ENCODE data around the gene CADM2. TPM values are rescaled to one million over a fixed set of nuclear protein-coding genes. Genes with fewer than 3 reads are reported as not detected.
A peak's percentile ranks its signal among the peaks of the same experiment; 100 is the strongest.

CADM2 gene
- total RNA-seq, 1 donor from 2014 or later: 4.3 TPM

DNA sequence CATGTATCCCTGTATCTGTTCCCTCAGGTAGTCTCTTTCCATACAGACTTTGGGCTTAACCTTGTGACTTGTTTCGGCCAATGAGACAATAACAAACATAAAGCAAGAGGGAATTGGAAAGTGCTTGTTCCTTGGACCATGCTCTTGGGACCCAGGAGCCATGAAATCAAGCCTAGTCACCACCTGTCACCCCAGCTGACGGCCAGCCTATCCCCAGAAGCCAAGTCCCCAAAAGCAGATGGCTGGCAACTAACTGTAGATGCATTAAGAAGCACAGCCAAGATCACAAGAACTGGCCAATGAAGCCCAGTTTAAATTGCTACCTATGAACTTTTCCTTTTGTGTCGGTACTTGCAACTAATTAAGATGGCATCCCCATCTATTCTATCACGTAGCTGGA, 822.0 kb downstream of the CADM2 start:
- Histone ChIP-seq H3K27ac (replicated peaks) (no peak overlapping the region), H3K4me3 (no peak overlapping the region), H3K27me3 (ENCODE audit: low read depth) (no peaks in the 10 kb centered on the region), H3K4me1 (peaks cover 31% of the 10 kb centered on the region), H3K36me3 (no peaks in the 10 kb centered on the region), H3K9me3 (replicated peaks) (no peaks in the 10 kb centered on the region)
- intact Hi-C loops (cut with micrococcal nuclease): no loop called here
- DNase-seq: no peak
- TF ChIP-seq, protein P1, sequence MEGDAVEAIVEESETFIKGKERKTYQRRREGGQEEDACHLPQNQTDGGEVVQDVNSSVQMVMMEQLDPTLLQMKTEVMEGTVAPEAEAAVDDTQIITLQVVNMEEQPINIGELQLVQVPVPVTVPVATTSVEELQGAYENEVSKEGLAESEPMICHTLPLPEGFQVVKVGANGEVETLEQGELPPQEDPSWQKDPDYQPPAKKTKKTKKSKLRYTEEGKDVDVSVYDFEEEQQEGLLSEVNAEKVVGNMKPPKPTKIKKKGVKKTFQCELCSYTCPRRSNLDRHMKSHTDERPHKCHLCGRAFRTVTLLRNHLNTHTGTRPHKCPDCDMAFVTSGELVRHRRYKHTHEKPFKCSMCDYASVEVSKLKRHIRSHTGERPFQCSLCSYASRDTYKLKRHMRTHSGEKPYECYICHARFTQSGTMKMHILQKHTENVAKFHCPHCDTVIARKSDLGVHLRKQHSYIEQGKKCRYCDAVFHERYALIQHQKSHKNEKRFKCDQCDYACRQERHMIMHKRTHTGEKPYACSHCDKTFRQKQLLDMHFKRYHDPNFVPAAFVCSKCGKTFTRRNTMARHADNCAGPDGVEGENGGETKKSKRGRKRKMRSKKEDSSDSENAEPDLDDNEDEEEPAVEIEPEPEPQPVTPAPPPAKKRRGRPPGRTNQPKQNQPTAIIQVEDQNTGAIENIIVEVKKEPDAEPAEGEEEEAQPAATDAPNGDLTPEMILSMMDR (IDR thresholded peaks at IDR 0.05; ENCODE audit: borderline replicate concordance): no peak

DNA sequence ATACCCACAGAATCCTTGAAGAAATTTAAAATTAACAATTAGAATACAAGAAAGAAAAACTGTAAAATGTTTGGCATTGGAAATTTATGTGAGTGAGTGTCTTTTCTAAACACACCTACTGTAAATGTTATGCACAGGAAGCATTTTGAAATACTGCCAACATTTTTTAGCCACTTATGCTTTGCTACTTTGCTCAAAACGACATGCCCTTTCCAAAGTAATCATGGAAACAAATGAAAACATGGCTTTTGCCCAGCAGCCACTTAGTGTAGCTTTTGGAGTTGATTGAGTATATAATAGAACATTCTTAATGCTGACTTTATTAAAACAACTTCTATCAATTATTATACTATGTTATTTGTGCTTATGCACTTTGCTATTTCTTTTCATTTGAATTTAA, 823.0 kb downstream of the CADM2 start:
- no peak overlapping the region for H3K27ac ChIP-seq (replicated peaks)
- H3K4me3 ChIP-seq: no peak overlapping the region
- DNase-seq: no peak
- H3K36me3 ChIP-seq: no peaks in the 10 kb centered on the region
- TF ChIP-seq, protein P1 (IDR thresholded peaks at IDR 0.05; ENCODE audit: borderline replicate concordance): no peak
- no peaks in the 10 kb centered on the region for H3K9me3 ChIP-seq (replicated peaks)
- intact Hi-C loops (cut with micrococcal nuclease): no loop called here
- H3K27me3 ChIP-seq (ENCODE audit: low read depth): no peaks in the 10 kb centered on the region
- H3K4me1 ChIP-seq: peaks cover 31% of the 10 kb centered on the region

DNA sequence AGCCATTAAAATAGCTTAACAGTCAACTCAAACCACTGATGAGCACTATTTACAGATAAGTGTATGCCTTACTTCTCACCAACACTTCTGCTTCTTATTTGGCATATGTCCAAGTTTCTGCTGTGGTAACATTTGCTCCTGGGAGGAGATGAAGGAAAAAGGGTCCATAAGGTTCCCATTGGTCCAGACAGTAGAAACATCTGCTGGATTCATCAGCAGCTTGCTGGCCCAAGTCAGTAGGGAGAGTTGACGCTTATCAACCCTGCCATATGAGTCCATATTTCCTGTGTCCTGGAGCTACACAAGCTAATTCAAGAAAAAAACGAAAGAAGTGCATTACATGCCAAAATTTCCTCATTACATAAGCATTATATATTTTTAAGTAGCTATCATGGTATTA, 824.5 kb downstream of the CADM2 start:
- H3K36me3 ChIP-seq: no peaks in the 10 kb centered on the region
- no peaks in the 10 kb centered on the region for H3K9me3 ChIP-seq (replicated peaks)
- no peaks in the 10 kb centered on the region for H3K27me3 ChIP-seq (ENCODE audit: low read depth)
- TF ChIP-seq, protein P1 (IDR thresholded peaks at IDR 0.05; ENCODE audit: borderline replicate concordance): no peak
- intact Hi-C loops (cut with micrococcal nuclease): no loop called here
- peaks cover 31% of the 10 kb centered on the region for H3K4me1 ChIP-seq
- DNase-seq: no peak
- H3K27ac ChIP-seq (replicated peaks): peak overlapping the region; percentile 31
- no peak overlapping the region for H3K4me3 ChIP-seq

DNA sequence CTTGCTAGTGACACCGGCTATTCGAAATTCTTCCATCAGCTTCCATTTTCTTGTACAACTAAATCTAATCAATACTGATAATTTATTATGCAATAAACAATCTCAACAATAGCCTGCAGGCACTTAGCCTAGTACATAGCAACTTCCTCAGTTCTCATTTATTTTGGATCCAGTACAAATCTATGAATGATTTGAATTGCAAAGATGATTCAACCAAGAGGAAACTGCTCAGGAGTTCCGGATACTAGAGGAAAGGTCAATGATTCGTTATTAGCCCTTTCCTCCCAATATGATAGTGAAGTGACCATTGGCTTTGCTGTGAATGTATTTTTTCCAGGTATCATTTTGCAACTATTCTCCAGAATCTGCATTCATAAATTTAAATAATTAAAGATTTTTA, 827.0 kb downstream of the CADM2 start:
- Histone ChIP-seq H3K36me3 (no peaks in the 10 kb centered on the region), H3K4me3 (no peak overlapping the region), H3K9me3 (replicated peaks) (no peaks in the 10 kb centered on the region), H3K4me1 (peaks cover 31% of the 10 kb centered on the region), H3K27me3 (ENCODE audit: low read depth) (no peaks in the 10 kb centered on the region), H3K27ac (replicated peaks) (peak overlapping the region; percentile 14)
- no peak for DNase-seq
- TF ChIP-seq, protein P1 (IDR thresholded peaks at IDR 0.05; ENCODE audit: borderline replicate concordance): no peak
- intact Hi-C loops (cut with micrococcal nuclease): no loop called here

DNA sequence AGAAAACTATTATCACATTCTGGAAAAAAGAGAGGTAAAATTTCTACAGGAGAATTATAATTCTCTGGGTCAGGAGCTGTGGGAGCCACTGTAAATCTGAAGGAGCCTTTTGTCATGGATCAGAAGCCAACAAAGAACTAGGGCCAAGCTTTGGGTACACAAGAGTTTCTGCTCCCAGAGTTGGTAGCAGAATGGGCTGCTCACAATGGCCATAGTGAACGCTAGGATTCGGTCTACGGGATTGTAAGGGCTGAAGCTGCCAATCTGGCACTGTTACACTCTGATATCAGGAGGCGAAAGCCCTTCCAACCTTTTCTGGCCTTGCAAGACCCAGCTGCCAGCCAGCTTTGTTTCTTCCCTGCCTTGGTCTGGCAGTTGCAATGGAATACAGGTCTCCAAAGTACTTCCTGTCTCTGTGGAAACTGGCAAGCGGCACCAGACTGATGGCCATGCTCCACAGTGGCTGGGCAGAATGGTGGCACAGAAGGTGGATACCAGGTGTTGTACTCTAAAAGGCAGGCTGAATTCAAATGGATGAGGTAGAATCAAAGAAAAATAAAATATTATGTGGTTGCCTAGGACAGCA, 831.7 kb downstream of the CADM2 start:
- no peaks in the 10 kb centered on the region for H3K36me3 ChIP-seq
- DNase-seq: no peak
- intact Hi-C loops (cut with micrococcal nuclease): no loop called here

More for the DNA sequence above, 831.7 kb downstream of the CADM2 start:
- no peak overlapping the region for H3K4me3 ChIP-seq
- H3K27ac ChIP-seq (replicated peaks): no peak overlapping the region
- TF ChIP-seq, protein P1 (IDR thresholded peaks at IDR 0.05; ENCODE audit: borderline replicate concordance): no peak
- no peaks in the 10 kb centered on the region for H3K9me3 ChIP-seq (replicated peaks)
- peaks cover 2% of the 10 kb centered on the region for H3K4me1 ChIP-seq
- no peaks in the 10 kb centered on the region for H3K27me3 ChIP-seq (ENCODE audit: low read depth)
